HG03565 (cell line): Measurements from ENCODE around the gene MUS81.
A peak's percentile ranks its signal among the peaks of the same experiment; 100 is the strongest.

Experiments
- ATAC-seq: cut with Tn5 transposase; IDR thresholded peaks from one replicate; pipeline ENCODE4 v1.9.1; 2021; ENCODE audit warnings: mild to moderate bottlenecking, moderate library complexity; ENCODE audit not compliant: unreplicated experiment

Gene MUS81

DNA sequence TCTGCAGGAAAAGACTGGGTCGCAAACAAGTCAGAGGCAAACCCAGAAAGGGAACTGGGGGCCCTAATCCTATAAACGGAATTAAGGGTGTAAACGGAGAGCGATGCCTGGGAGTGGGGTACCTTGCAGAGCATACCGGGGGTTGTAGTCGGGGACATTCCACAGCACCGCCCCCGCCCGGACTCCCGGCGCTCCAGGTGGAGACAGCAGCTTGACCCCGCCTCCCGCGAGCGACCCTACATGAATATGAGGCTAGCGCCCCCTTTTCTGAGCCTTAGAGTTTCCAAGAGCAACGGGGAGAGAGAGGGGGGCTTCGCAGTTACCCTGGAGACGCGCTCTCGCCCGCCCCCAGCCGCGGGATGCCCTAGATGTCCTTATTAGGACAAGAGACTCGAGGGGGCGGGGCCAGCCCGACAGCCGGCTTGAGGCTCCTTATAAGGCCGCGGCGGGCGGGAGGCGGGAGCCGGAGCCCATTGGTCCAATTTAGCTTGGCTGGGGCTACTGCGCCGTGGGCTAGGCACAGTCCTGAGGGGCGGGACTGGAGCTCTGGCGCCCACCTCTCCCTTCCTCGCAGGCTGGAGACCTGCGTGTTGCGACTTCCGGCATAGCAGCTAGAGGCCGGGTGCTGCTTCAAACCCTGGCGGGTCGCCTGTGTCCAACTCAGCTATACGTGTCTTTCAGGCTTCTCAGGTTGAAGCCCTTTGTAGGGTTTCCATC is 980 bp upstream of the MUS81 start:
- peak; percentile 44 for ATAC-seq

DNA sequence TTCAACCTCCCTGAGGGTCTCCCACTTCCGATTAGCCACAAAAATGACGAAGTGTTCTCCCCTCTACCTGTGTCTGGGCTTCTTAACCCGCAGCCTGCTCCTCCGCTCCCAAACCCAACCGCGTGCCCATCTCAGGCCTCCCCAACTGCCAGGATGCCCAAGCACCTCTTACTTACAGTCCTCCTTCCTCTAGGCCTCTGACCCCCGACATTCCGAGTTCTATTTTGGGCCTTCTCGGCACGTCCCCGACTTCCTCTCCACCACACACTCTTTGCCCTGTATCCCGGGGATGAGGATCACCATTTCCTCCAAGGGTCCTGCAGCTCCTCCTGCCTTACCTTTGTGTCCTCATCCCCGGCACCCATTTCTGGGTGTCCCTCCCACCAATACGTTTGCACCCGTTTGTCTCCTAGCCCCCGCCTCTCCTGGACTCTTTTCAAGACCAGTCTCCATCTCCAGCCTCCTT is 388 bp upstream of the MUS81 start:
- no peak for ATAC-seq

DNA sequence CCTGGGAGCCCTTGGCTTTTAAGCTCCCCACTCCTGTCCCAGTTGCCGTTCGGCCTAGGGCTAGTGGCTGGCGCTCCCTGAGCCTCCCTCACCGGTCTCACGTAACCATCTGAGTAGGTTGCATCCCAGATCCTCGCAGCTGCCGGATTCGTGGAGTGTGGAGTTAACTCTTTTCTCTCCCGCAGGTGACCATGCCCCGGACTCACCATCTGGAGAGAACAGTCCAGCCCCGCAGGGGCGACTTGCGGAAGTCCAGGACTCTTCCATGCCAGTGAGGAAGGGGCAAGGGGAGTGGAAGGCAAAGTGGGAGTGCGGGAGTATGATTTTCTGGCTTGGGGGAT is 902 bp downstream of the MUS81 start:
- no peak for ATAC-seq

DNA sequence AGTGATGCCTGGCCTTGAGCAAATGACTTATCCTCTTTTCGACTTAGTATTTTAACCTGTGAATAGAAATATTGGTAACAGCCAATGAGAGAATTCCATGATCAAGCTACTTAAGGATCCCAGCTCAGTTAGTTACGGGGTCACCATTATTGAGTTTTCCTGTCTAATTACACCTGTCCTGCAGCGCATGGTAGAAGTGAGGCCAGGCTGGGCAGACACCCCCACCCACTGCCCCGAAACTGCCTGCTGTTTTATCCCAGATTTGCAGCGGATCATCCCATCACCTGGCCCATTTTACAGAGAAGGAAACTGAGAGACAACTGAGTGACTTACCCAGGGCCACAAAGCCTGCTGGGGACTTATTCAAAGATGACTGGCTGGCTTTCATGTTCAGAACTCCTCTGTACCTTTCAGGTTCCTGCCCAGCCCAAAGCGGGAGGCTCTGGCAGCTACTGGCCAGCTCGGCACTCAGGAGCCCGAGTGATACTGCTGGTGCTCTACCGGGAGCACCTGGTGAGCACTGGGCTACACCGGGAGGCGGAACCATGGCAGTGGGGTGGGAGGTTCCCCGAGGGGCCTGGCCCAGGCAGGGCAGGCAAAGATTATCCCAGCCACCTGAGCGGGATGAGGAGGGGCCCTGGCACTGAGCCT is 1.4 kb downstream of the MUS81 start:
- ATAC-seq: no peak

DNA sequence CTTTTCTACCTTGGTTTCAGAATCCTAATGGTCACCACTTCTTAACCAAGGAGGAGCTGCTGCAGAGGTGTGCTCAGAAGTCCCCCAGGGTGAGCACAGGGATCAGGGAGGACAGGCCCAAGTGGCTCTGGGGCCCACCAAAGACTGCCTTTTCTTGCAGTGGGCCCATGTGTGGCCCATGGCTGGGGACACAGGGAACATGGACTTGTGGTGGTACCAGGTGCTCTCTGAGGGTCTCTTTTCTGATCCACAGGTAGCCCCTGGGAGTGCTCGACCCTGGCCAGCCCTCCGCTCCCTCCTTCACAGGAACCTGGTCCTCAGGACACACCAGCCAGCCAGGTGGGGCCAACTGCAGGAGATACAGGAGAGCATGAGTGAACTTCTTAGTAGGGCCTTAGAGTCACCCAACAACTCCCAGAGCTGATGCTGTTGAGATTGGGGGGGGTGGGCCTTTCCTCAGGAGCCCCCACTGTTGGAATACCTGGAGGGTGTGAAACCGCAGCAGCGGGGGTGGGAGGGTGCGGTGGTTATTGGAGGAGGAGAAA is 2.0 kb downstream of the MUS81 start:
- ATAC-seq: no peak

DNA sequence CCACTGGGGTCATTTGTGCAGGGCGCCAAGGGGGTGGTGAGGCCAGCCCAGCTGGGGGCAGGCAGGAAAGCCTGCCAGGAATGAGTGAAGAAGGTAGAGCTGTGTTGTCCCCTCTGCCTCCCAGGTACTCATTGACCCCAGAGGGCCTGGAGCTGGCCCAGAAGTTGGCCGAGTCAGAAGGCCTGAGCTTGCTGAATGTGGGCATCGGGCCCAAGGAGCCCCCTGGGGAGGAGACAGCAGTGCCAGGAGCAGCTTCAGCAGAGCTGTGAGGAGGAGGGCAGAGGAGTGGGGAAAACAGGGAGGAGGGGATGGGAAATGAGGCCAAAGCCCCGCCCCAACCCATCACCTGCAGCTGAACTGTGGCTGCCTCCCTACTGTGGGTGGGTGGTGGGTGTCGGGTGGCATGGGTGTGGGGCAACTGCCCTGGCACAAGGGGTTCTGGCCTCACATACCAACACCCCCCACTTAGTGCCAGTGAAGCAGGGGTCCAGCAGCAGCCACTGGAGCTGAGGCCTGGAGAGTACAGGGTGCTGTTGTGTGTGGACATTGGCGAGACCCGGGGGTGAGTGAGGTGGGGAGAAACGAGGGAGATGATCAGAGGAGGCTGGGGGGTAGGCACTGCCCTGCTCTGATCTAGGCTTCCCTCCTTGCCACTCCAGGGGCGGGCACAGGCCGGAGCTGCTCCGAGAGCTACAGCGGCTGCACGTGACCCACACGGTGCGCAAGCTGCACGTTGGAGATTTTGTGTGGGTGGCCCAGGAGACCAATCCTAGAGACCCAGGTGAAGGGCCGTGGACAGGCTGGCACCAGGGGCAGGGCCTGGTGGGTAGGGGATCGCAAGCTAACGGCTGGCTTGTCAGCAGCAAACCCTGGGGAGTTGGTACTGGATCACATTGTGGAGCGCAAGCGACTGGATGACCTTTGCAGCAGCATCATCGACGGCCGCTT is 3.0 kb downstream of the MUS81 start:
- no peak for ATAC-seq

DNA sequence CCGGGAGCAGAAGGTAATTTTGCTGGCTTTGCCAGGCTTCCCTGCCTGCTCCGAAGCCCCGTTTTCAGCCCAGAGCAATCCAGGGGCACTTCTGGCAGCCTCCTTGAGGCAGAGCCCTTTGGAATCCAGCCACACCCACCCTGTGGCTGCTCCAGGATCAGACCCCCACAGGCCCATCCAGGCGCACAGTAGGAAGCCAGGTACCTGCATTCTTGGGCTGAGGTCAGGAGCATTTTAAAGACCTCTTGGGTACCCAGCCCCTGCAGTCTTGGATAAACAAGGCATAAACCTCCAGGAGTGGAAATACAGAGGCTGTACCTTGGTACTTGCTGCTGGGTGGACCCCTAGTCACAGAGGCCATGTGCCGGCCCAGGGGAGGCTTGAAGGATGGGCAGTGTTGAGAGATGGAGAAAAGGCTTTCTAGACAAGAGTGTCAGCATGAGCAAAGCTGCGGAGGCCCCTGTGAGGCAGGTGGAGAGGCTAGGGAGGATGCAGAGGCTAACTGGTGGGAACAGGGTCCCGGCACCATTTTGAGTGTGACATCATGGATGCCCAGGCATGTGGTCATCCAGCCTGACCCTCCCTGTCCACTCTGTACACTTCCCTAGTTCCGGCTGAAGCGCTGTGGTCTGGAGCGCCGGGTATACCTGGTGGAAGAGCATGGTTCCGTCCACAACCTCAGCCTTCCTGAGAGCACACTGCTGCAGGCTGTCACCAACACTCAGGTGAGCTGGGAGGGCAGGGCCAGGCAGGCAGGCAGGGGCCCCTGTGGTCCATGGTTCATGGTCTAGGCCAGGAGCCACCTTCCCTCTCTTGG is 3.9 kb downstream of the MUS81 start:
- no peak for ATAC-seq

DNA sequence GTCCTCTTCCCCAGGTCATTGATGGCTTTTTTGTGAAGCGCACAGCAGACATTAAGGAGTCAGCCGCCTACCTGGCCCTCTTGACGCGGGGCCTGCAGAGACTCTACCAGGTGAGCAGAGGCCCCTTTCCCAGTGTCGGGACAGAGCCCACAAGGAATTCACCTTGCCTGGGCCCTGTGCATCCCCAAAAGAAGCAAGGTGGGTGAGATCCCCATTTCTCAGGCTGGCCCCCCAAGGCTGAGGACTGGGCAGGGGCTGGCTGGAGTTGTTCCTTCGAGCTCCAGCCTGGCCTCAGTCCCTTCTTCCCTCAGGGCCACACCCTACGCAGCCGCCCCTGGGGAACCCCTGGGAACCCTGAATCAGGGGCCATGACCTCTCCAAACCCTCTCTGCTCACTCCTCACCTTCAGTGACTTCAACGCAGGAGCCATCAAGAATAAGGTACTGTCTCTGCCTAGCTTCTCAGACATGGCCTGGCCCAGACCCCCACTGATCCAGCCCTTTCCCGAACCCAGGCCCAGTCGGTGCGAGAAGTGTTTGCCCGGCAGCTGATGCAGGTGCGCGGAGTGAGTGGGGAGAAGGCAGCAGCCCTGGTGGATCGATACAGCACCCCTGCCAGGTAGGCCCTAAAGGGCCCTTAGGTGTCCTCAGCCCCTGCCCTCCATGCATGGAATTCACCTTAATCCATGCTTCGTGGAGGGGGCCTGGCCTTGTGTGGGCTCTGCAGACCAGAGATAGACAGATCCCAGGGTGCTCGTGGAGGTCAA is 4.7 kb downstream of the MUS81 start:
- no peak for ATAC-seq

DNA sequence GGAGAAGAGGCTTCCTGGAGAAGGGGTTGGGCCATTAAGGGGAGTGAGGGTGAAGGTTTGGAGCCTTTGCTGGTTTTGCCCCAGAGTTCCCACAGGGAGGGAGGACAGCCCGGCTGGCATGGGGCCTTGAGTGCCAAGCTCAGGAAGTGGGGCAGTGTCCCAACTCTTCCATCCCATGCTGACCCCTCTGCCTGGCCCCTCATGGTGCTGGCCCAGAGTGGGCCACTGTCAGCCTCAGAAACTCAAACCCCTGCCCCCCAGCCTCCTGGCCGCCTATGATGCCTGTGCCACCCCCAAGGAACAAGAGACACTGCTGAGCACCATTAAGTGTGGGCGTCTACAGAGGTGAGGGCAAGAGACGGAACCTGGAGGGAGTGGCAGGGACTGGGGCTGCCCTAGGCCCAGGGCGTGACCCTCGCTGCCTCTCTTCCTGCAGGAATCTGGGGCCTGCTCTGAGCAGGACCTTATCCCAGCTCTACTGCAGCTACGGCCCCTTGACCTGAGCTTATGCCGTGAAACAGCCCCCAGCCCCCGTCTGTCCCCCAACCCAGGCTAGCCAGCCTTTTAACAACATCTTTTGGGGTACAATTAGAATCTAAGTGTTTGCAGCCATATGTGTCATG is 5.4 kb downstream of the MUS81 start:
- no peak for ATAC-seq

DNA sequence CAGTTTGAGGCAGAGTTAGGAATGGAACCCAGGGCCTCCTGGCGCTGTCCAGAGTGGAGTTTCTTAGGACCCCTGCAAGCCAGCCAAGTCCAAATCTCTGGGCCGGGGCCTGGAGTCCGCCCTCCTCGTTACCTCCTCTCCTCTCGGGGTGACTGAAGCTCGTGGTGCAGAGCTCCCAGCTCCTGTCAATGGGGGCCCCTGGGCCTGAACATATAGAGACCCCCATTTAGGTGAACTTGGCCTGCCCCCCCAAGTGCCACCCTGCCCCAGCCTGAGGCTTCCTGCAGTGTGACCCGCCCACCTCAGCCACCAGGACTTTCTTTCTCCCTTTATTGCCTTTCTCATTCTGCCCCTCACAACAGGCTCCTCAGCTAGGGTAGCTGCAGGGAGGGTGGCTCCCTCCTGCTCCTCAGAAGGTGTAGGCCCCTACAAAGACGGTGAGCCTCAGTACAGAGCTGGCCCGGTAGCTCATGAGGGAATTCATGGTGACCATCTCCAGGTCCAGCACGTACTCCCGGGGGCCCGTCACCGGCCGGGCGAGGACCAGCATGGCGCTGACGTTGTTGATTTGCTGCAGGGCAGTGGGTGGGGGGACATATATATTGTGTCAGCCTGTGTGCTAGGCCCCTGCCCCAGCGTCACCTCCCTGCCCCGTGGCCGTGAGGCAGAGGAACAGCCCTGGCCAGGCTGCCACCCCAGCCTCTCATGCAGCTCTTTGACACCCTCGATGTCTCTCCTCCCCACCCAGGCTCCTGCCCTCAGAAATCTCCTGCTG is 6.5 kb downstream of the MUS81 start:
- no peak for ATAC-seq

DNA sequence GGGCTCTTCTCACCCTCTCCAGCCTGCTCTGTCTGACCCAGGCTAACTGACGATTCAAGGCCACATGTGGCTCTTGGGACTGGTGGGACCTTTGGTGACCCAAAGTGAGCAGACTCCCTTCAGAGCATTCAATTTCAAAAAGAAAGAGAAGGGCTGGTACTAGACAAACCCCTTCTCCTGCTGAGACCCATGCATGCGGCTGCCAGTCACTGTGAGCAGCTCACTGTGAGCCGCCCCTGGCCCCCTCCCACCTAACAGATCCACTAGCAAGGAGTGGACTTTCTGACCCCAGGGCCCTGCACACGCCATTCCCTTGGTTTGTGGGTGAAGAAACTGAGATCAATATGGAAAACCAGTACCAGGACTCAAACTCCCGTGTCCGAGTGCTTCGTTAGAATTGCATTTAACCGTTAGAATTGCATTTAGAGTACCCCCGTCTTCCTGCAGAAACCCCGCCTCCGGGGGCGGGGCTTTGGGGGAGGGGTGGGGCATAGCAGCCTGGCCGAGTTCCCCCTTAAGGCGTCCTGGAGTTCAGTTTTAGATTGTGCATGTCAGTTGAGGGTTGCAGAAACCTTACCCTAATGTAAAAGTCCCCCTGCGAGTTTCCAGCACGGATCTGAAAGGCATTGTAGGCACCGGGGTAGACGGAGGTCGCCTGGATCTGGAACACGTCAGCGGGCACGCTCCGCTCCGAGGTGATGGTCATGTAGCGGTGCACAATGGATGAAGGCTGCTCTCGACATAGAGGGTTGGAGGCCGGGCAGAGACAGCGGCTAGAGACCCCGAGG is 7.2 kb downstream of the MUS81 start:
- ATAC-seq: no peak

DNA sequence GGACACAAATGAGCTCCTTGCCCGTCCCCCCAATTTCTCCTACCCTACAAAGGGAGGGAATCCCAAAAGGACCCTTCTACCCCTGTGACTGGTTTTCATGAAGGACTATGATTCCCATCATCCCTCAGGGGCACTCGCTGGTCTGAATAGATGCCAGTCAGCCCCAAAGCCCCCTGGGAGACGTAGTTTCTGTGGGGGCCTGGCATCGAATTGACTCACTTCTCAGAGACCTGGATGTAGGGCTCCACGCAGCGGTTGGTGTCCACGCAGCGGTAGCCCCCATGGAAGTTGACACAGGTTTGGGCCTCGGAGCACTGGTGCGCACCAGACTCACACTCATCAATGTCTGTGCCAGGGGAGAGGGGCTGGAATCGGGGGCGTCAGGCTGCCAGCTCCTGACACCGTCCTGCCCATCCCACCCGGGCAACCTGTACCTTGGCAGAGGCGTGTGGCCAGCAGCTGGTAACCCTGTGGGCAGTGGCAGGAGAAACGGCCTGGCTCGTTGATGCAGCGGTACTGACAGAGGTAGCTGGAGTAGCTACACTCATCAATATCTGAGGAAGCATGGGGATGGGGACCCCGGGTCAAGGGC is 7.9 kb downstream of the MUS81 start:
- ATAC-seq: no peak

DNA sequence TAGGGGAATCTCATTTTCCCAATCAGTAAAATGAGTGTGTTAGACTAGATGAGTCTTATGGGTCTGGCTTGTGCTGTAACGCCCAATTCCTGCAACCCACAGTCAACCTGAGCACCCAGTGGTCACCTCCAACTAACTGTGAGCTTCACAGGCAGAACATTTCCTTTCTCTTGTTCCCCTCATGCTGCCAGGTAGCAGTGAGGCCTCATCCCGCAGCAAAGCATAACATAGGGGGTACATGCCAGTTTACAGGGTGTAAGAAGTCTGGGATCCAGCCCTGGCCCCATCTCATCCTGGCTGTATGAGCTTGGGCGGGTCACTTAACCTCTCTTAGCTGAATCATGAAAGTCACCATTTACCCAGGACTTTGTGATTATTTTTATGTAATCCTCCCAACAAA is 8.7 kb downstream of the MUS81 start:
- ATAC-seq: no peak

DNA sequence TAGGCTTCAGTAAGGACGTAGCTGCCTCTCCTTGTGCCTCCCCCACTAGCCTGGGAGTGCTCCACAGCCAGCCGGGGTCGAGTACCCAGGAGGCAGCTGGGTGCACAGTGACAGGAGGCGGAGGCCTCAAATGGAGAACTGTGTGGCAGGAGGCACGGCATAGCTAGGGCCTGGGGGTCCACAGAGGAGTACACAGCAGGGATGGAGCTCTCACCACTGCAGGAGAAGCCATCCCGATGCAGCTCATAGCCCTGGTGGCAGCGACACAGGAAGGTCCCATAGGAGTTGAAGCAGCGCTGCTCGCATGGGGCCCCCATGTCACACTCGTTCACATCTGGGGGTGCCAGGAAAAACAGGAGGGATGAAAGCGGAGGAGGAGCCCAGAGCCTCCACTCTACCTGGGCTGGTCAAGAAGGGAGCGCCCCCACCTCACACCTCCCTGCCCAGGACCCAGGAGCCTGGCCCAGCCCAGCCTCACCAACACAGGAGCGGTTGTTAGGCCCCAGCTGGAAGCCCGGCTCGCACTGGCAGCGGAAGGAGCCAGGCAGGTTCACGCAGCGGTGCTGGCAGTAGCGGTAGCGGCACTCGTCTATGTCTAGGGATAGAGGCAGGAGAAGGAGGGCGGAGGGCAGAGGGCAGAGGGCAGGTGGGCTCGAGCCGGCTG is 9.5 kb downstream of the MUS81 start:
- no peak for ATAC-seq

DNA sequence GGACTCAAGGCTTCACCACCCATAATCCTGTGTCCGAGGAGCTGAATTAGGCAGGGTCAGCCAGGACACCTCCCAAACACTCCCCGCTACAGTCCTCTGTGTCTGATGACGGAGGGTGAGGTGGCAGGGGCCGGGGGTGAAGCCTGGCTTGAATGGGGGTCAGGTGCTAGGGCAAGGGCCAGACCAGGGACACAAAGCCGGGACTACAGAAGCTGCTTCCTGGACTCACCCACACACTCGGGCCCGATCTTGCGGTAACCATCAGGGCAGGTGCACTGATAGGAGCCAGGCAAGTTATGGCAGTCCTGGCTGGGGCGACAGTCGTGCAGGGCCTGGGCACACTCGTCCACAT is 10.1 kb downstream of the MUS81 start:
- ATAC-seq: no peak

DNA sequence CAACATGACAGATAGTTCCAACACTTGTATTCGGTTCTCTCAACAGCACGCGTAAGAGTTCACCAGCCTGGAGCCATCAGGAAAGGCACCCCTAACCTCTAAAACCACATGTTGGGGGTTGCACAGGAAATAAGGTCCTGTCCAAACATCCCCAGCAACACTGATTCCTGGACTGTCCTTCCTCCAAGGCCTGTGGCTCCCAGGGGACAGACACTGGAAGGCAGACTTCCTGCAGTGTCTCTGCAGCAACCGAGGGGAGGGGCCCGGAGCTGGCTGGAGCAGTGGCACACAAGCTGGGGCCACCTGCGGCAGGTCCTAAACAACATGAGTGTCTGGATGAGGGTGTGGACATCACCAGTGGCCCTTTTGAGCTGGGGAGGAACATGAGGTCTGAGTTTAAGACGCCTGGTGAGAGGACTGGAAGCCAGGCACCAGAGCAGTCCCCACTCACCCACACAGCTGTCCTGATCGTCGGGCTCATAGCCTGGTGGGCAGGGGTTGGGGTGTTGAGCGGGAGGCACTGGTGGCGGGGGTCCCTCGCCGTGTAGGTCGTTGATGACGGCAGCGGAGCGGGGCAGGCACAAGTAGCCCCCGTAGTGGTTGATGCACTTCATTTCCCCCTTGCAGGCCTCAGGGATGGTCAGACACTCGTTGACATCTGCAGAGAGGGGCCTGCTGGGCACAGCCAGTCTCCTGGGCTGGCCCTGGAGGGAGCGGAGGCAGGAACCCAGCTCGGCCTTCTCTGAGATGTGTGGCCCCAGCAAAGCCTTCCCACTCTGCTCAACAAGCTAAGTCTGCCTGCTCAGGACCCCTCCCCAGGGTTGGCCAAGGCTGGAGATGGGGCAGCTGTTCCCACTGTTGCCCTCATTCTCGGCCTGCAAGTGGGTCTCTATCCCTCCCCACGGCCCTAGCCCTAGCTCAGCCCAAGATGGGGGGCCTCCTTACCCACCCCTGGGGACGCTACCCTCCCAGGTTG is 10.8 kb downstream of the MUS81 start:
- ATAC-seq: no peak
